GM23338 (cell line): ENCODE data around the gene CMKLR1. TPM values are rescaled to one million over a fixed set of nuclear protein-coding genes. Genes with fewer than 3 reads are reported as not detected.

ENCODE experiments used
- ATAC-seq: fragments of 200-7000 bp; cut with Tn5 transposase; 3 replicates; pipeline ENCODE4 v1.9.1; 2020
- DNase-seq: peaks from one replicate; pipeline ENCODE4 v3.0.0-alpha.2; 2015; ENCODE audit warnings: low spot score
- H2AFZ ChIP-seq: fragments of 200-600 bp; sonication (generic); 2 replicates; pipeline ENCODE4 v1.8.0; 2016; ENCODE audit warnings: antibody characterized with exemption, mild to moderate bottlenecking, moderate library complexity
- H3F3A ChIP-seq: fragments of 200-600 bp; sonication (generic); replicated peaks from 2 replicates; pipeline ENCODE4 v1.8.0; 2017; ENCODE audit warnings: antibody characterized with exemption, mixed run types, low read depth
- H3K27ac ChIP-seq: fragments of 200-600 bp; sonication (generic); 2 replicates; pipeline ENCODE4 v1.6.1; 2016; ENCODE audit warnings: low read depth
- H3K27me3 ChIP-seq: fragments of 200-600 bp; sonication (generic); 2 replicates; pipeline ENCODE4 v1.8.0; 2016; ENCODE audit warnings: mild to moderate bottlenecking, mixed run types, moderate library complexity; ENCODE audit not compliant: insufficient read depth
- H3K36me3 ChIP-seq: fragments of 200-600 bp; sonication (generic); 2 replicates; pipeline ENCODE4 v1.8.0; 2016; ENCODE audit warnings: mild to moderate bottlenecking; ENCODE audit not compliant: insufficient read depth
- H3K4me1 ChIP-seq: fragments of 200-600 bp; sonication (generic); 2 replicates; pipeline ENCODE4 v1.8.0; 2016; ENCODE audit warnings: mild to moderate bottlenecking, moderate library complexity; ENCODE audit not compliant: insufficient read depth
- H3K4me2 ChIP-seq: fragments of 200-600 bp; sonication (generic); 2 replicates; pipeline ENCODE4 v1.7.1; 2017; ENCODE audit warnings: mixed run types
- H3K4me3 ChIP-seq: fragments of 200-600 bp; sonication (generic); 2 replicates; pipeline ENCODE4 v1.6.1; 2016; ENCODE audit warnings: mixed run types
- H3K79me2 ChIP-seq: fragments of 200-600 bp; sonication (generic); replicated peaks from 2 replicates; pipeline ENCODE4 v1.8.0; 2017; ENCODE audit warnings: mild to moderate bottlenecking; ENCODE audit not compliant: insufficient read depth
- H3K9me2 ChIP-seq: fragments of 200-600 bp; sonication (generic); 2 replicates; pipeline ENCODE4 v1.8.0; 2017; ENCODE audit not compliant: insufficient read depth
- H4K20me1 ChIP-seq: fragments of 200-600 bp; sonication (generic); replicated peaks from 2 replicates; pipeline ENCODE4 v1.8.0; 2017; ENCODE audit warnings: mild to moderate bottlenecking; ENCODE audit not compliant: insufficient read depth
- H3K27ac Mint-ChIP-seq: 2 replicates; pipeline ENCODE4 v1.8.0; 2020; ENCODE audit warnings: inconsistent platforms, mild to moderate bottlenecking, moderate library complexity, mixed read lengths
- H3K27me3 Mint-ChIP-seq: 3 replicates; pipeline ENCODE4 v1.8.0; 2022; ENCODE audit warnings: low read depth, mild to moderate bottlenecking, moderate library complexity, mixed read lengths, inconsistent platforms; ENCODE audit not compliant: insufficient read depth, poor library complexity
- H3K36me3 Mint-ChIP-seq: 3 replicates; pipeline ENCODE4 v1.8.0; 2021; ENCODE audit warnings: low read depth, mild to moderate bottlenecking, inconsistent platforms, moderate library complexity, mixed read lengths
- H3K4me1 Mint-ChIP-seq: 3 replicates; pipeline ENCODE4 v1.8.0; 2020; ENCODE audit warnings: mild to moderate bottlenecking, inconsistent platforms, mixed read lengths
- H3K4me3 Mint-ChIP-seq: 3 replicates; pipeline ENCODE4 v1.8.0; 2021; ENCODE audit warnings: moderate library complexity, mild to moderate bottlenecking, inconsistent platforms, mixed read lengths
- H3K9me3 Mint-ChIP-seq: 3 replicates; pipeline ENCODE4 v1.8.0; 2020; ENCODE audit warnings: moderate library complexity, mild to moderate bottlenecking, inconsistent platforms, mixed read lengths
- CREB1 ChIP-seq: fragments of 250-450 bp; sonication (Bioruptor Pico); IDR thresholded peaks from 2 replicates; pipeline ENCODE4 v1.5.0; 2020; ENCODE audit warnings: low read depth, mild to moderate bottlenecking, moderate library complexity
- JUNB ChIP-seq: IDR thresholded peaks from one replicate; pipeline ENCODE4 v1.6.1; 2016; ENCODE audit warnings: antibody characterized with exemption; ENCODE audit not compliant: unreplicated experiment
- NANOG ChIP-seq: IDR thresholded peaks from 2 replicates; pipeline ENCODE4 v1.6.1; 2016; ENCODE audit warnings: antibody characterized with exemption, borderline replicate concordance
- STAT1 ChIP-seq: IDR thresholded peaks from one replicate; pipeline ENCODE4 v1.6.1; 2016; ENCODE audit warnings: antibody characterized with exemption; ENCODE audit not compliant: unreplicated experiment
- polyA plus RNA-seq: library from polyadenylated mRNA; unstranded; fragments of >200 nt; fragmentation: Nextera tagmentation; extraction: Ambion mirVana; gene quantifications from 2 replicates; pipeline ENCODE4 v1.2.1, GENCODE V29; 2016
- total RNA-seq: library from RNA; depleted of rRNA; stranded (reverse); fragments of >200 nt; shearing (Covaris generic); gene quantifications from 2 replicates; pipeline ENCODE4 v1.2.3, GENCODE V29; 2014
- TF ChIP-seq, protein P1 (sequence below): IDR thresholded peaks from one replicate; pipeline ENCODE4 v1.6.1; 2018; ENCODE audit warnings: antibody characterized with exemption; ENCODE audit not compliant: unreplicated experiment

CMKLR1 gene
- total and polyA plus RNA-seq, 2 experiments from 2014 or later: 0.40 to 2.6 TPM

DNA sequence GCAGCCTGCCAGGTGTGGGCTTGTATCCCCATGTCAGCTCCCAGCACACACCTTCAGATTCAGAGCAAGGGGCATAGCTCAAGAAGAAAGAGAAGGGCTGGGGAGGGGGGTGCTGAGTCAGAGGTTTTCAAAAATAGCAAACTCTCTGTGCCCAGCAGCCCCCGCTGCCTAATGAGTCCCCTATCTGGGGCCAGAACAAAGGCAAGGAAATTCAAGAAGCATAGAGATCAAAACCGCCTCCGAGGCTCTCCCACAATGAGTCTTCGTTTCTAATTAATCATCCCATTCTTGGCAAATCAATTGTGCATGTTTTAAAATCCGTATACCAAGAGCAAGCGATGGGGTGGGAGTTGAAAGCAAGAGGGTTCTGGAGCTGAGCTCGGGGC, 19.5 kb upstream of the CMKLR1 start:
- Mint-ChIP-seq H3K4me1 (peaks cover 17% of the 10 kb centered on the region), H3K36me3 (no peaks in the 10 kb centered on the region), H3K4me3 (no peak overlapping the region), H3K27ac (no peak overlapping the region), H3K27me3 (peaks cover 2% of the 10 kb centered on the region), H3K9me3 (no peaks in the 10 kb centered on the region)
- Histone ChIP-seq H3K27ac (no peak overlapping the region), H3K4me2 (no peak overlapping the region), H3K79me2 (no peaks in the 10 kb centered on the region), H4K20me1 (no peaks in the 10 kb centered on the region), H3F3A (no peaks in the 10 kb centered on the region), H2AFZ (peak overlapping the region; percentile 94), H3K4me3 (no peak overlapping the region), H3K36me3 (no peaks in the 10 kb centered on the region), H3K4me1 (peaks cover 11% of the 10 kb centered on the region), H3K27me3 (no peaks in the 10 kb centered on the region), H3K9me2 (0 out of 2 replicates have a peak, but pooled peaks cover 6% of the 10 kb centered on the region)
- no peak for ATAC-seq
- DNase-seq: no peak
- TF ChIP-seq CREB1 (CRISPR knock-in tag): no peak
- TF ChIP-seq, protein P1, sequence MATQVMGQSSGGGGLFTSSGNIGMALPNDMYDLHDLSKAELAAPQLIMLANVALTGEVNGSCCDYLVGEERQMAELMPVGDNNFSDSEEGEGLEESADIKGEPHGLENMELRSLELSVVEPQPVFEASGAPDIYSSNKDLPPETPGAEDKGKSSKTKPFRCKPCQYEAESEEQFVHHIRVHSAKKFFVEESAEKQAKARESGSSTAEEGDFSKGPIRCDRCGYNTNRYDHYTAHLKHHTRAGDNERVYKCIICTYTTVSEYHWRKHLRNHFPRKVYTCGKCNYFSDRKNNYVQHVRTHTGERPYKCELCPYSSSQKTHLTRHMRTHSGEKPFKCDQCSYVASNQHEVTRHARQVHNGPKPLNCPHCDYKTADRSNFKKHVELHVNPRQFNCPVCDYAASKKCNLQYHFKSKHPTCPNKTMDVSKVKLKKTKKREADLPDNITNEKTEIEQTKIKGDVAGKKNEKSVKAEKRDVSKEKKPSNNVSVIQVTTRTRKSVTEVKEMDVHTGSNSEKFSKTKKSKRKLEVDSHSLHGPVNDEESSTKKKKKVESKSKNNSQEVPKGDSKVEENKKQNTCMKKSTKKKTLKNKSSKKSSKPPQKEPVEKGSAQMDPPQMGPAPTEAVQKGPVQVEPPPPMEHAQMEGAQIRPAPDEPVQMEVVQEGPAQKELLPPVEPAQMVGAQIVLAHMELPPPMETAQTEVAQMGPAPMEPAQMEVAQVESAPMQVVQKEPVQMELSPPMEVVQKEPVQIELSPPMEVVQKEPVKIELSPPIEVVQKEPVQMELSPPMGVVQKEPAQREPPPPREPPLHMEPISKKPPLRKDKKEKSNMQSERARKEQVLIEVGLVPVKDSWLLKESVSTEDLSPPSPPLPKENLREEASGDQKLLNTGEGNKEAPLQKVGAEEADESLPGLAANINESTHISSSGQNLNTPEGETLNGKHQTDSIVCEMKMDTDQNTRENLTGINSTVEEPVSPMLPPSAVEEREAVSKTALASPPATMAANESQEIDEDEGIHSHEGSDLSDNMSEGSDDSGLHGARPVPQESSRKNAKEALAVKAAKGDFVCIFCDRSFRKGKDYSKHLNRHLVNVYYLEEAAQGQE: no peak
- no peak for TF ChIP-seq STAT1
- TF ChIP-seq JUNB: no peak
- no peak for TF ChIP-seq NANOG

DNA sequence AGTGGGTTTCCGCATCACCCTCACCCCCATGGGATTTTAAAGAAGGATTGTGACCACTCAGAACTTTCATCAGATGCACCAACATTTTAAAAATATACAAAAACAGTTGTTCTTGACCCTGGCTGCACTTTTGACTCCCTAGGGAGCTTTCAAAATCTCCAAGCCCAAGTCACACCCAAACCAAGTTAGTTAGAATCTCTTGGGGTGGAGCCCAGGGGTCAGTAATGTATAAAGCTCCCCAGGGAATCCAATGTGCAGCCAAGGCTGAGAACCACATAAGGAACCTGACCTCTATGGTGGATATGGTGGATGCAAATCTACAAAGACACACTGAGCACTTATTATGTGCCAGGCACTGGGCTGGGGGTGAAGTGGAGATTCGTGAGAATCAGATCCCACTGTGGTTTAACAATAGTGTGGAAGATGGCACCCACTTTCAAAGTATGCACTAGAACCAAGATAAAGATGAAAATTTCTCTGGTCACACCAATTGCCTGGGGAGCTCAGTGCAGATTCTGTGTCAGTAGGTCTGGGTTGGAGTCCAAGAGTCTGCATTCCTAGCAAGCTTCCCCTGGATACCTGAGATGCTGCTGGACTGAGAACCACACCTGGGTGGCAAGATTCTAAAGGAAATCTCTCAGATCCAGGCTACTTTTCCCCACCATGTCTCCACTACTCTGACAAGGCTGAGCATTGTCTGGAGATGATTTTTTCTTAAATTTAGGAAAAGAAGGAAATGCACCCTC, 18.9 kb upstream of the CMKLR1 start:
- no peak for DNase-seq
- H3F3A ChIP-seq: no peaks in the 10 kb centered on the region
- peaks cover 11% of the 10 kb centered on the region for H3K4me1 ChIP-seq
- H3K9me2 ChIP-seq: 0 out of 2 replicates have a peak, but pooled peaks cover 6% of the 10 kb centered on the region
- H3K27ac Mint-ChIP-seq: no peak overlapping the region
- H3K36me3 ChIP-seq: no peaks in the 10 kb centered on the region
- no peaks in the 10 kb centered on the region for H4K20me1 ChIP-seq
- no peaks in the 10 kb centered on the region for H3K27me3 ChIP-seq
- H3K4me3 Mint-ChIP-seq: no peak overlapping the region
- H2AFZ ChIP-seq: peak overlapping the region; percentile 94
- peaks cover 17% of the 10 kb centered on the region for H3K4me1 Mint-ChIP-seq
- TF ChIP-seq STAT1 (no peak), NANOG (no peak)
- TF ChIP-seq, protein P1: no peak
- no peak for ATAC-seq
- no peaks in the 10 kb centered on the region for H3K79me2 ChIP-seq
- no peak overlapping the region for H3K4me2 ChIP-seq
- no peak overlapping the region for H3K27ac ChIP-seq
- H3K27me3 Mint-ChIP-seq: peaks cover 2% of the 10 kb centered on the region
- no peaks in the 10 kb centered on the region for H3K36me3 Mint-ChIP-seq
- no peaks in the 10 kb centered on the region for H3K9me3 Mint-ChIP-seq
- H3K4me3 ChIP-seq: no peak overlapping the region
